WTC11 (cell line): ENCODE measurements around the gene EREG. TPM values are rescaled to one million over a fixed set of nuclear protein-coding genes. Genes with fewer than 3 reads are reported as not detected.

ENCODE experiments used
- ATAC-seq: fragments of 200-7000 bp; cut with Tn5 transposase; 2 replicates; pipeline ENCODE4 v1.10.0; 2021; ENCODE audit warnings: mild to moderate bottlenecking, moderate library complexity
- CTCF ChIA-PET: fragments of 300-600 bp; sonication (Branson Sonifier 250); formaldehyde crosslinking; loops from one replicate; lab custom pipeline; 2021; ENCODE audit warnings: antibody characterized with exemption; lab: Charles Lee
- POLR2A ChIA-PET: fragments of 350-600 bp; sonication (Branson Sonifier 250); formaldehyde crosslinking; loops from one replicate; lab custom pipeline; 2021; ENCODE audit warnings: antibody characterized with exemption; lab: Charles Lee
- DNase-seq: peaks from one replicate; pipeline ENCODE4 v3.0.0; 2021; ENCODE audit warnings: low spot score
- H3K27ac Mint-ChIP-seq: 2 replicates; pipeline ENCODE4 v1.8.0; 2021; ENCODE audit warnings: mixed read lengths
- H3K27me3 Mint-ChIP-seq: 2 replicates; pipeline ENCODE4 v1.8.0; 2021; ENCODE audit warnings: low read depth, mild to moderate bottlenecking, moderate library complexity, mixed read lengths
- H3K36me3 Mint-ChIP-seq: 2 replicates; pipeline ENCODE4 v1.8.0; 2021; ENCODE audit warnings: mixed read lengths
- H3K4me1 Mint-ChIP-seq: 2 replicates; pipeline ENCODE4 v1.8.0; 2022; ENCODE audit warnings: mixed read lengths
- H3K4me3 Mint-ChIP-seq: 2 replicates; pipeline ENCODE4 v1.8.0; 2021; ENCODE audit warnings: mild to moderate bottlenecking, moderate library complexity, mixed read lengths
- H3K9me3 Mint-ChIP-seq: 2 replicates; pipeline ENCODE4 v1.8.0; 2021; ENCODE audit warnings: mixed read lengths
- ELF4 ChIP-seq: sonication (generic); formaldehyde crosslinking; IDR thresholded peaks from 2 replicates; pipeline ENCODE4 v1.8.1; 2022; ENCODE audit warnings: low read depth, mild to moderate bottlenecking, moderate library complexity, missing genetic modification reagents
- FOXJ3 ChIP-seq: sonication (generic); formaldehyde crosslinking; IDR thresholded peaks from 2 replicates; pipeline ENCODE4 v1.9.0; 2021; ENCODE audit warnings: missing genetic modification reagents, mild to moderate bottlenecking, borderline replicate concordance
- HMGA2 ChIP-seq: fragments of 250-450 bp; sonication (Bioruptor Pico); IDR thresholded peaks from 2 replicates; pipeline ENCODE4 v1.4.0; 2021; ENCODE audit warnings: mild to moderate bottlenecking, moderate library complexity
- JAZF1 ChIP-seq: fragments of 250-450 bp; sonication (Bioruptor Pico); IDR thresholded peaks from 2 replicates; pipeline ENCODE4 v1.9.0; 2021; ENCODE audit warnings: moderate library complexity, mild to moderate bottlenecking, inconsistent platforms
- KAT7 ChIP-seq: sonication (generic); formaldehyde crosslinking; IDR thresholded peaks from 2 replicates; pipeline ENCODE4 v1.8.1; 2023; ENCODE audit warnings: missing genetic modification reagents, mild to moderate bottlenecking, borderline replicate concordance
- MXD4 ChIP-seq: fragments of 250-450 bp; sonication (Bioruptor Pico); IDR thresholded peaks from 2 replicates; pipeline ENCODE4 v1.8.0; 2021; ENCODE audit warnings: mild to moderate bottlenecking, moderate library complexity, borderline replicate concordance
- NFYB ChIP-seq: sonication (generic); formaldehyde crosslinking; conservative IDR thresholded peaks from 2 replicates; pipeline ENCODE4 v1.8.0; 2022; ENCODE audit warnings: low read depth, missing genetic modification reagents
- NR1H2 ChIP-seq: sonication (generic); formaldehyde crosslinking; IDR thresholded peaks from 2 replicates; pipeline ENCODE4 v1.9.0; 2021; ENCODE audit warnings: mild to moderate bottlenecking, moderate library complexity, missing genetic modification reagents
- NR2C2 ChIP-seq: sonication (generic); formaldehyde crosslinking; IDR thresholded peaks from 2 replicates; pipeline ENCODE4 v1.8.0; 2022; ENCODE audit warnings: mild to moderate bottlenecking, missing genetic modification reagents
- RELA ChIP-seq: sonication (generic); formaldehyde crosslinking; IDR thresholded peaks from 2 replicates; pipeline ENCODE4 v1.8.1; 2022; ENCODE audit warnings: missing genetic modification reagents, mild to moderate bottlenecking, borderline replicate concordance
- RORB ChIP-seq: fragments of 250-450 bp; sonication (Bioruptor Pico); IDR thresholded peaks from 2 replicates; pipeline ENCODE4 v1.9.0; 2021; ENCODE audit warnings: mild to moderate bottlenecking
- SMAD3 ChIP-seq: sonication (generic); formaldehyde crosslinking; IDR thresholded peaks from 2 replicates; pipeline ENCODE4 v1.8.0; 2022; ENCODE audit warnings: missing genetic modification reagents, mild to moderate bottlenecking, borderline replicate concordance
- SOX15 ChIP-seq: fragments of 250-450 bp; sonication (Bioruptor Pico); IDR thresholded peaks from 2 replicates; pipeline ENCODE4 v1.9.0; 2021; ENCODE audit warnings: mild to moderate bottlenecking
- SP1 ChIP-seq: sonication (generic); formaldehyde crosslinking; conservative IDR thresholded peaks from 2 replicates; pipeline ENCODE4 v1.8.1; 2022; ENCODE audit warnings: missing genetic modification reagents
- TEAD4 ChIP-seq: sonication (generic); formaldehyde crosslinking; IDR thresholded peaks from 2 replicates; pipeline ENCODE4 v1.8.0; 2022; ENCODE audit warnings: mild to moderate bottlenecking, missing genetic modification reagents
- ZNF232 ChIP-seq: sonication (generic); formaldehyde crosslinking; IDR thresholded peaks from 2 replicates; pipeline ENCODE4 v1.8.0; 2022; ENCODE audit warnings: mild to moderate bottlenecking, missing genetic modification reagents
- ZNF671 ChIP-seq: fragments of 250-450 bp; sonication (Bioruptor Pico); IDR thresholded peaks from 2 replicates; pipeline ENCODE4 v1.8.0; 2021; ENCODE audit warnings: mild to moderate bottlenecking
- total RNA-seq: library from RNA; stranded (reverse); gene quantifications from 3 replicates; pipeline ENCODE4 v1.2.3, GENCODE V29; 2021
- TF ChIP-seq, protein P1 (sequence below): sonication (generic); formaldehyde crosslinking; conservative IDR thresholded peaks from 2 replicates; pipeline ENCODE4 v1.8.1; 2022; ENCODE audit warnings: mild to moderate bottlenecking, missing genetic modification reagents
- TF ChIP-seq, protein P2 (sequence below): sonication (generic); formaldehyde crosslinking; IDR thresholded peaks from 2 replicates; pipeline ENCODE4 v1.8.1; 2023; ENCODE audit warnings: mild to moderate bottlenecking, missing genetic modification reagents, moderate library complexity
- TF ChIP-seq, protein P3 (sequence below): fragments of 250-450 bp; sonication (Bioruptor Pico); conservative IDR thresholded peaks from 2 replicates; pipeline ENCODE4 v1.9.0; 2021; ENCODE audit warnings: mild to moderate bottlenecking
- TF ChIP-seq, protein P4 (sequence below): fragments of 200-600 bp; IDR thresholded peaks from 2 replicates; pipeline ENCODE4 v1.8.0; 2022; ENCODE audit warnings: antibody characterized with exemption
- TF ChIP-seq, protein P5 (sequence below): fragments of 250-450 bp; sonication (Bioruptor Pico); IDR thresholded peaks from 2 replicates; pipeline ENCODE4 v1.9.0; 2021; ENCODE audit warnings: moderate library complexity, mild to moderate bottlenecking, inconsistent platforms, borderline replicate concordance
- TF ChIP-seq, protein P6 (sequence below): fragments of 250-450 bp; sonication (Bioruptor Pico); IDR thresholded peaks from 2 replicates; pipeline ENCODE4 v1.9.0; 2021; ENCODE audit warnings: mild to moderate bottlenecking

EREG gene
- total RNA-seq, 1 experiment from 2014 or later, result 0.09 TPM

DNA sequence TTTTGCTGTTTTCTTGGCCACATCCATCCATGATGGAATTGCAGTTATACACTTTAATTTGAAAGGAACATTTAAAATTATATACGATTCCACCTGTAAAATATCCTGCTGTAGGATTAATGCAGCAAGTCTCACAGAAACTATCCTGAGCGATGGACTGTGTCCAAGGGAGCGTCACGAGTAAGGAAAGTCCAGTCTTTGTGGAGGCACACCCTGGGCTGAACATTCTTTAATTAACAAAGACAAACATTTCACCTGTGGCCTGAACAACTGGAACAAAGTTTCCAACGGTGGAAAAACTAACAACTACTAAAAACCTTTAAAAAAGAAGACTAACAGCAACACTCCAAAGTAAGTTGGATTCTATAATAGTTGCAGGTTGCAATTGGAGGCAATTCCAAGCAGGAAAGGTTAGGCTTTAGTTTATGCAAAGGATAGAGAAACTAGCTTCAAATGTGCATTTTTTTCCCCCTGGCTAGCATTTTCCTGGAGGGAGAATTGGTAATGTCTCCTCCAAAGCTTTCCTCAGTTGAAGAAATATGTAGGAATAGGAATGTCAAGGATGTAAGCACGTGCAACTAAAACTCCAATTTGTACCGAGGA is 11.0 kb downstream of the EREG start:
- Mint-ChIP-seq H3K27ac (no peak overlapping the region), H3K27me3 (no peaks in the 10 kb centered on the region), H3K4me3 (no peak overlapping the region), H3K36me3 (no peaks in the 10 kb centered on the region), H3K4me1 (peaks cover 10% of the 10 kb centered on the region; the same call in 1 of the 2 replicates), H3K9me3 (no peaks in the 10 kb centered on the region)
- ChIA-PET POLR2A (interaction anchor here (0.5 kb wide), 1 partner anchor 31 kb away, joined by 3 read pairs; no protein-coding TSS in a partner anchor), CTCF (interaction anchor here (1.4 to 3.8 kb wide), 3 partner anchors 247 to 300 kb away, joined by 5 to 30 read pairs (median 6); no protein-coding TSS in a partner anchor)
- TF ChIP-seq ZNF232 (no peak), NR2C2 (CRISPR knock-in tag) (no peak), ZNF671 (no peak), SP1 (no peak), JAZF1 (CRISPR knock-in tag) (no peak), SMAD3 (CRISPR knock-in tag) (no peak), FOXJ3 (CRISPR knock-in tag) (no peak)
- TF ChIP-seq, protein P1, sequence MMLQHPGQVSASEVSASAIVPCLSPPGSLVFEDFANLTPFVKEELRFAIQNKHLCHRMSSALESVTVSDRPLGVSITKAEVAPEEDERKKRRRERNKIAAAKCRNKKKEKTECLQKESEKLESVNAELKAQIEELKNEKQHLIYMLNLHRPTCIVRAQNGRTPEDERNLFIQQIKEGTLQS (CRISPR knock-in tag), result no peak
- TF ChIP-seq, protein P2, sequence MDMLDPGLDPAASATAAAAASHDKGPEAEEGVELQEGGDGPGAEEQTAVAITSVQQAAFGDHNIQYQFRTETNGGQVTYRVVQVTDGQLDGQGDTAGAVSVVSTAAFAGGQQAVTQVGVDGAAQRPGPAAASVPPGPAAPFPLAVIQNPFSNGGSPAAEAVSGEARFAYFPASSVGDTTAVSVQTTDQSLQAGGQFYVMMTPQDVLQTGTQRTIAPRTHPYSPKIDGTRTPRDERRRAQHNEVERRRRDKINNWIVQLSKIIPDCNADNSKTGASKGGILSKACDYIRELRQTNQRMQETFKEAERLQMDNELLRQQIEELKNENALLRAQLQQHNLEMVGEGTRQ (CRISPR knock-in tag), result no peak
- TF ChIP-seq, protein P3, sequence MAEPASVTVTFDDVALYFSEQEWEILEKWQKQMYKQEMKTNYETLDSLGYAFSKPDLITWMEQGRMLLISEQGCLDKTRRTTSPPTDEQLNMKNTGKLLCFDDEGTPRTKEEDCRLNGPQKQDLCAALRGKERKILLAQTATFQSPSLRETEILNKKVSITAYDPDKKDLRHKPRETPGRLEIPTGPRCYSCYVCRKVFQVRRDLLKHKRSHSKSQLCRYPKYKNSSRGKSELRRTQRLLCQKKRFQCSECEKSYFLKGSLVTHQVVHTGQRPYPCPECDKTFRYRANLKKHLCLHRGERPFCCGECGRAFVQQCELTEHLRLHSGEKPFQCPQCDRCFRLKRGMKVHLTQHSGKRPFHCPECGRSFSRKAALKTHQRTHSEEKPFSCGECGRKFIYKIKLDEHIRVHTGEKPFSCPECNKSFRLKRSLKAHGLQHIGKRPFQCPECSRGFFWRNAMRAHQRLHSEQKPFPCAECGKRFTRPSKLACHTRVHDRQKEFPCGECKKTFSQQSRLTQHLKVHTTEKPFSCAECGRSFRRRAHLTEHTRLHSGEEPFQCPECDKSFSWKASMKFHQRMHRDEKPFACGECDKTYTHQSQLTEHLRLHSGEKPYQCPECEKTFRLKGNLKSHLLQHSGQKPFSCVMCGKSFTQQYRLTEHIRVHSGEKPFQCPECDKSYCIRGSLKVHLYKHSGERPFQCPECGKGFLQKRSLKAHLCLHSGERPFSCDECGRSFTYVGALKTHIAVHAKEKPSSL (CRISPR knock-in tag), result no peak
- ATAC-seq, result no peak
- no peak for DNase-seq

DNA sequence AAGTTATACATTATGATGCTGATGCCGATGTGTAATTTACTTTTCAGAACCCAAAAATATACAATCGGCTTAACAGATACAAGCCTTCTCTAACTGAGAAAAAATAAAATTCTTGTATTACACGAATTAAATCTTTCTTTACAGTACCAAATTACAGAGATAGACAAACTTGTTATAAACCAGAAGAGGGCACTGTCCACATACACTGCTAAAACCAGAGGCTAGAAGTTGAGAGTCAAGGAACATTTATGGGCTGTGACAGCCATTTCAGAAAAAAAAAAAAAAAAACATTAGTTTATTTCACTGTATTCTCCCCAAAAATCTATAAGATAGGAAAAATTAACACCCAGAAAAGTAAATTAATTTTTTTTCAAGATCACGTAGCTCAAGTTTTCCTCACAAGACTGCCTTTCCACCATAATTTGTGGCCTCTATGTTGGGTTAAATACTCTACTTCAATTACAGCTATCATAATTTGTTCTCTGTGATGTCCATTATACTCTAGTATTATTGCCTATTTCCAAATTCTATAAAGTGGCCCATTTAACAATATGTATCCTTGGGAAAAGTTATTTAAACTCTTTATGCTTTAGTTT is 12.0 kb downstream of the EREG start:
- Mint-ChIP-seq H3K9me3 (no peaks in the 10 kb centered on the region), H3K27me3 (no peaks in the 10 kb centered on the region), H3K36me3 (no peaks in the 10 kb centered on the region), H3K4me3 (no peak overlapping the region), H3K4me1 (peaks cover 10% of the 10 kb centered on the region; the same call in 1 of the 2 replicates), H3K27ac (no peak overlapping the region)
- CTCF ChIA-PET, result interaction anchor here (0.6 to 3.8 kb wide), 11 partner anchors 33 to 299 kb away, joined by 3 to 30 read pairs (median 4); partner anchors contain the start of gene AREG
- DNase-seq (no peak), ATAC-seq (peak; percentile 51; the same call in 1 of the 2 replicates)
- POLR2A ChIA-PET, result no interaction called here
- TF ChIP-seq, protein P4, sequence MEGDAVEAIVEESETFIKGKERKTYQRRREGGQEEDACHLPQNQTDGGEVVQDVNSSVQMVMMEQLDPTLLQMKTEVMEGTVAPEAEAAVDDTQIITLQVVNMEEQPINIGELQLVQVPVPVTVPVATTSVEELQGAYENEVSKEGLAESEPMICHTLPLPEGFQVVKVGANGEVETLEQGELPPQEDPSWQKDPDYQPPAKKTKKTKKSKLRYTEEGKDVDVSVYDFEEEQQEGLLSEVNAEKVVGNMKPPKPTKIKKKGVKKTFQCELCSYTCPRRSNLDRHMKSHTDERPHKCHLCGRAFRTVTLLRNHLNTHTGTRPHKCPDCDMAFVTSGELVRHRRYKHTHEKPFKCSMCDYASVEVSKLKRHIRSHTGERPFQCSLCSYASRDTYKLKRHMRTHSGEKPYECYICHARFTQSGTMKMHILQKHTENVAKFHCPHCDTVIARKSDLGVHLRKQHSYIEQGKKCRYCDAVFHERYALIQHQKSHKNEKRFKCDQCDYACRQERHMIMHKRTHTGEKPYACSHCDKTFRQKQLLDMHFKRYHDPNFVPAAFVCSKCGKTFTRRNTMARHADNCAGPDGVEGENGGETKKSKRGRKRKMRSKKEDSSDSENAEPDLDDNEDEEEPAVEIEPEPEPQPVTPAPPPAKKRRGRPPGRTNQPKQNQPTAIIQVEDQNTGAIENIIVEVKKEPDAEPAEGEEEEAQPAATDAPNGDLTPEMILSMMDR, result 0 out of 2 replicates have a peak, but pooled peaks have one; percentile 18
- no peak for TF ChIP-seq NR1H2 (CRISPR knock-in tag)

DNA sequence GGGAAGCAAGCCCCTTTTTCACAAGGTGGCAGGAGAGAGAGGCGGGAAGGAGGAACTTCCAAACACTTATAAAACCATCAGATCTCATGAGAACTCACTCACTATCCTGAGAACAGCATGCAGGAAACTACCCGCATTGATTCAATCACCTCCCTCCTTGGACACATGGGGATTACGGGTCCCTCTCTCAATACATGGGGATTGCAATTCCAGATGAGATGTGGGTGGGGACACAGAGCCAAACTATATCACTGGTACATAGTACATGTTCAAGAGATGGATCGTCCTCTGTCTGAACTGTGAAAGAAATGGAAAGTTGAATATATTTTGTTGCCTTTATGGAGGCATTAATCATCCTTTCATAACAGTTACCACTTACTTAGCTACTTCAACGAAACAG is 12.8 kb downstream of the EREG start:
- Mint-ChIP-seq H3K27me3 (no peaks in the 10 kb centered on the region), H3K4me1 (peaks cover 10% of the 10 kb centered on the region; the same call in 1 of the 2 replicates), H3K4me3 (no peak overlapping the region), H3K9me3 (no peaks in the 10 kb centered on the region), H3K36me3 (no peaks in the 10 kb centered on the region)
- ChIA-PET POLR2A (no interaction called here), CTCF (interaction anchor here (0.6 to 3.8 kb wide), 11 partner anchors 32 to 617 kb away, joined by 3 to 30 read pairs (median 4); partner anchors contain the start of gene AREG)
- TF ChIP-seq NR2C2 (CRISPR knock-in tag) (no peak), ELF4 (CRISPR knock-in tag) (no peak), MXD4 (CRISPR knock-in tag) (no peak), HMGA2 (CRISPR knock-in tag) (no peak), RORB (CRISPR knock-in tag) (no peak), KAT7 (CRISPR knock-in tag) (no peak), NFYB (CRISPR knock-in tag) (no peak), TEAD4 (CRISPR knock-in tag) (no peak), SOX15 (CRISPR knock-in tag) (no peak), RELA (CRISPR knock-in tag) (no peak)
- TF ChIP-seq, protein P5, sequence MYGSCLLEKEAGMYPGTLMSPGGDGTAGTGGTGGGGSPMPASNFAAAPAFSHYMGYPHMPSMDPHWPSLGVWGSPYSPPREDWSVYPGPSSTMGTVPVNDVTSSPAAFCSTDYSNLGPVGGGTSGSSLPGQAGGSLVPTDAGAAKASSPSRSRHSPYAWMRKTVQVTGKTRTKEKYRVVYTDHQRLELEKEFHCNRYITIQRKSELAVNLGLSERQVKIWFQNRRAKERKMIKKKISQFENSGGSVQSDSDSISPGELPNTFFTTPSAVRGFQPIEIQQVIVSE (CRISPR knock-in tag), result no peak
- TF ChIP-seq, protein P6, sequence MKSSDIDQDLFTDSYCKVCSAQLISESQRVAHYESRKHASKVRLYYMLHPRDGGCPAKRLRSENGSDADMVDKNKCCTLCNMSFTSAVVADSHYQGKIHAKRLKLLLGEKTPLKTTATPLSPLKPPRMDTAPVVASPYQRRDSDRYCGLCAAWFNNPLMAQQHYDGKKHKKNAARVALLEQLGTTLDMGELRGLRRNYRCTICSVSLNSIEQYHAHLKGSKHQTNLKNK (CRISPR knock-in tag), result no peak
- TF ChIP-seq, protein P3 (CRISPR knock-in tag), result no peak
- TF ChIP-seq, all 79 proteins: peak for 0
- DNase-seq, result no peak
- ATAC-seq, result peak; percentile 24; the same call in 1 of the 2 replicates
- H3K27ac Mint-ChIP-seq, result no peak overlapping the region
